Activated naive CD8-positive, alpha-beta T cell treated with anti-CD3 and anti-CD28 coated beads for 36 hours (primary cell): ENCODE measurements around the gene CNNM1. TPM values are rescaled to one million over a fixed set of nuclear protein-coding genes. Genes with fewer than 3 reads are reported as not detected.

Experiments
- DNase-seq: peaks from one replicate; pipeline ENCODE4 v3.0.0; 2021
- H3K27ac Mint-ChIP-seq: one replicate; pipeline ENCODE4 v1.8.0; 2022; ENCODE audit warnings: mild to moderate bottlenecking, moderate library complexity, mixed read lengths
- H3K27me3 Mint-ChIP-seq: one replicate; pipeline ENCODE4 v1.8.0; 2022; ENCODE audit warnings: mild to moderate bottlenecking, mixed read lengths
- H3K36me3 Mint-ChIP-seq: one replicate; pipeline ENCODE4 v1.8.0; 2021; ENCODE audit warnings: mild to moderate bottlenecking, mixed read lengths
- H3K4me1 Mint-ChIP-seq: one replicate; pipeline ENCODE4 v1.8.0; 2021; ENCODE audit warnings: mixed read lengths
- H3K4me3 Mint-ChIP-seq: one replicate; pipeline ENCODE4 v1.8.0; 2022; ENCODE audit warnings: mild to moderate bottlenecking, moderate library complexity, mixed read lengths
- H3K9me3 Mint-ChIP-seq: one replicate; pipeline ENCODE4 v1.8.0; 2022; ENCODE audit warnings: mixed read lengths
- total RNA-seq, 2 experiments: library from RNA; stranded (reverse); gene quantifications; one replicate each; pipeline ENCODE4 v1.2.3, GENCODE V29; 2021

CNNM1 gene
- total RNA-seq, 2 experiments from 2014 or later = 0.70 to 1.0 TPM

GRCh38 chr10:99403674-99404073 is 74.5 kb downstream of the CNNM1 start:
- Mint-ChIP-seq H3K4me1 (no peaks in the 10 kb centered on the region), H3K4me3 (no peak overlapping the region), H3K9me3 (no peaks in the 10 kb centered on the region), H3K27ac (no peak overlapping the region), H3K27me3 (no peaks in the 10 kb centered on the region), H3K36me3 (peaks cover 14% of the 10 kb centered on the region)
- no peak for DNase-seq

- no peaks in the 10 kb centered on the region for H3K4me1 Mint-ChIP-seq
- no peaks in the 10 kb centered on the region for H3K9me3 Mint-ChIP-seq
- H3K36me3 Mint-ChIP-seq = peaks cover 14% of the 10 kb centered on the region
- no peak for DNase-seq
- H3K4me3 Mint-ChIP-seq = no peak overlapping the region
- H3K27me3 Mint-ChIP-seq = no peaks in the 10 kb centered on the region
- no peak overlapping the region for H3K27ac Mint-ChIP-seq
Observed at GRCh38 chr10:99406149-99406548, 77.0 kb downstream of the CNNM1 start.

- Mint-ChIP-seq H3K36me3 (peaks cover 24% of the 10 kb centered on the region), H3K9me3 (no peaks in the 10 kb centered on the region), H3K4me3 (no peak overlapping the region), H3K27me3 (no peaks in the 10 kb centered on the region), H3K27ac (no peak overlapping the region), H3K4me1 (peaks cover under 1% of the 10 kb centered on the region)
- DNase-seq = no peak
Observed at GRCh38 chr10:99410146-99410545, 81.0 kb downstream of the CNNM1 start.

GRCh38 chr10:99410876-99411275 is 81.7 kb downstream of the CNNM1 start:
- H3K4me1 Mint-ChIP-seq = peaks cover 2% of the 10 kb centered on the region
- no peak overlapping the region for H3K4me3 Mint-ChIP-seq
- peaks cover 27% of the 10 kb centered on the region for H3K36me3 Mint-ChIP-seq
- no peak overlapping the region for H3K27ac Mint-ChIP-seq
- no peak for DNase-seq
- H3K27me3 Mint-ChIP-seq = no peaks in the 10 kb centered on the region
- no peaks in the 10 kb centered on the region for H3K9me3 Mint-ChIP-seq

- Mint-ChIP-seq H3K27me3 (no peaks in the 10 kb centered on the region), H3K9me3 (peaks cover 1% of the 10 kb centered on the region), H3K4me1 (peaks cover 2% of the 10 kb centered on the region), H3K4me3 (no peak overlapping the region), H3K36me3 (peaks cover 31% of the 10 kb centered on the region), H3K27ac (no peak overlapping the region)
- DNase-seq = no peak
Observed at GRCh38 chr10:99411546-99411945, 82.4 kb downstream of the CNNM1 start.

- no peak for DNase-seq
- Mint-ChIP-seq H3K4me3 (no peak overlapping the region), H3K4me1 (peaks cover 2% of the 10 kb centered on the region), H3K27ac (no peak overlapping the region), H3K36me3 (peaks cover 33% of the 10 kb centered on the region), H3K9me3 (peaks cover 1% of the 10 kb centered on the region), H3K27me3 (no peaks in the 10 kb centered on the region)
Observed at GRCh38 chr10:99412099-99412498, 82.9 kb downstream of the CNNM1 start.

GRCh38 chr10:99418910-99419624 is 89.9 kb downstream of the CNNM1 start:
- Mint-ChIP-seq H3K9me3 (peaks cover 1% of the 10 kb centered on the region), H3K4me3 (no peak overlapping the region), H3K27ac (no peak overlapping the region), H3K4me1 (peaks cover 2% of the 10 kb centered on the region), H3K27me3 (no peaks in the 10 kb centered on the region), H3K36me3 (peaks cover 52% of the 10 kb centered on the region)
- DNase-seq = no peak

- Mint-ChIP-seq H3K27me3 (no peaks in the 10 kb centered on the region), H3K4me3 (no peak overlapping the region), H3K9me3 (peaks cover 1% of the 10 kb centered on the region), H3K4me1 (peaks cover 2% of the 10 kb centered on the region), H3K36me3 (peaks cover 47% of the 10 kb centered on the region), H3K27ac (no peak overlapping the region)
- DNase-seq = no peak
Observed at GRCh38 chr10:99419688-99420087, 90.5 kb downstream of the CNNM1 start.

GRCh38 chr10:99421233-99421739 is 92.1 kb downstream of the CNNM1 start:
- H3K4me1 Mint-ChIP-seq = no peaks in the 10 kb centered on the region
- H3K27ac Mint-ChIP-seq = no peak overlapping the region
- H3K36me3 Mint-ChIP-seq = peaks cover 37% of the 10 kb centered on the region

GRCh38 chr10:99422529-99423096 is 93.5 kb downstream of the CNNM1 start:
- Mint-ChIP-seq H3K4me3 (no peak overlapping the region), H3K9me3 (no peaks in the 10 kb centered on the region), H3K36me3 (peaks cover 27% of the 10 kb centered on the region), H3K4me1 (peaks cover 5% of the 10 kb centered on the region), H3K27ac (no peak overlapping the region), H3K27me3 (no peaks in the 10 kb centered on the region)
- no peak for DNase-seq

More at GRCh38 chr10:99421233-99421739, 92.1 kb downstream of the CNNM1 start:
- DNase-seq = no peak
- peaks cover 1% of the 10 kb centered on the region for H3K9me3 Mint-ChIP-seq
- H3K4me3 Mint-ChIP-seq = no peak overlapping the region
- no peaks in the 10 kb centered on the region for H3K27me3 Mint-ChIP-seq

- Mint-ChIP-seq H3K4me3 (no peak overlapping the region), H3K9me3 (no peaks in the 10 kb centered on the region), H3K4me1 (peaks cover 16% of the 10 kb centered on the region), H3K27ac (no peak overlapping the region), H3K36me3 (peaks cover 15% of the 10 kb centered on the region), H3K27me3 (no peaks in the 10 kb centered on the region)
- no peak for DNase-seq
Observed at GRCh38 chr10:99424656-99425055, 95.5 kb downstream of the CNNM1 start.

GRCh38 chr10:99425204-99425603 is 96.0 kb downstream of the CNNM1 start:
- H3K27me3 Mint-ChIP-seq = no peaks in the 10 kb centered on the region
- no peak for DNase-seq
- H3K36me3 Mint-ChIP-seq = peaks cover 15% of the 10 kb centered on the region
- H3K4me3 Mint-ChIP-seq = no peak overlapping the region
- no peaks in the 10 kb centered on the region for H3K9me3 Mint-ChIP-seq
- no peak overlapping the region for H3K27ac Mint-ChIP-seq
- H3K4me1 Mint-ChIP-seq = peaks cover 19% of the 10 kb centered on the region

- DNase-seq = no peak
- Mint-ChIP-seq H3K4me1 (peaks cover 19% of the 10 kb centered on the region), H3K27ac (no peak overlapping the region), H3K27me3 (no peaks in the 10 kb centered on the region), H3K4me3 (no peak overlapping the region), H3K9me3 (no peaks in the 10 kb centered on the region), H3K36me3 (peaks cover 15% of the 10 kb centered on the region)
Observed at GRCh38 chr10:99426689-99427088, 97.5 kb downstream of the CNNM1 start.

GRCh38 chr10:99427566-99428190 is 98.5 kb downstream of the CNNM1 start:
- peaks cover 14% of the 10 kb centered on the region for H3K36me3 Mint-ChIP-seq
- no peaks in the 10 kb centered on the region for H3K27me3 Mint-ChIP-seq
- H3K4me3 Mint-ChIP-seq = no peak overlapping the region
- H3K27ac Mint-ChIP-seq = peak overlapping the region; percentile 30
- peaks cover 27% of the 10 kb centered on the region for H3K4me1 Mint-ChIP-seq
- no peak for DNase-seq
- H3K9me3 Mint-ChIP-seq = no peaks in the 10 kb centered on the region

- Mint-ChIP-seq H3K27ac (peak overlapping the region; percentile 93), H3K4me3 (peak overlapping the region; percentile 98), H3K36me3 (peaks cover 14% of the 10 kb centered on the region), H3K4me1 (peaks cover 38% of the 10 kb centered on the region), H3K27me3 (no peaks in the 10 kb centered on the region), H3K9me3 (no peaks in the 10 kb centered on the region)
- no peak for DNase-seq
Observed at GRCh38 chr10:99429517-99430095, 100.5 kb downstream of the CNNM1 start.
